IMR-90 (cell line): ENCODE results near the gene PFN1. TPM values are rescaled to one million over a fixed set of nuclear protein-coding genes. Genes with fewer than 3 reads are reported as not detected.

Experiments used
- ATAC-seq: fragments of 200-7000 bp; cut with Tn5 transposase; 2 replicates; pipeline ENCODE4 v1.9.1; 2020; ENCODE audit warnings: low read depth, mild to moderate bottlenecking, moderate library complexity
- BruUV-seq: library from RNA; stranded (reverse); fragments of 400-500 nt; replicated peaks from 2 replicates; lab custom pipeline; 2021; lab: Mats Ljungman, UMichigan
- CTCF ChIA-PET: fragments of 300-600 bp; formaldehyde crosslinking; extraction: SDS; loops from one replicate; lab custom pipeline; 2021; ENCODE audit warnings: antibody characterized with exemption; lab: Yijun Ruan, JAX
- POLR2A ChIA-PET: fragments of 300-600 bp; sonication (Branson Sonifier 250); formaldehyde crosslinking; loops from one replicate; lab custom pipeline; 2022; ENCODE audit warnings: antibody characterized with exemption; ENCODE audit not compliant: unreplicated experiment; lab: Charles Lee
- DNase-seq: peaks from one replicate; pipeline ENCODE4 v3.0.0; 2013
- H2AFZ ChIP-seq: replicated peaks from 2 replicates; pipeline ENCODE3; 2013; ENCODE audit warnings: low read length, mild to moderate bottlenecking; ENCODE audit not compliant: poor library complexity
- H2AK5ac ChIP-seq: 2 replicates; pipeline ENCODE4 v1.6.1; 2013; ENCODE audit warnings: low read depth, low read length, inconsistent platforms
- H2AK9ac ChIP-seq: replicated peaks from 2 replicates; pipeline ENCODE3; 2013; ENCODE audit warnings: mild to moderate bottlenecking, low read depth, low read length, moderate library complexity; ENCODE audit not compliant: poor library complexity
- H2BK120ac ChIP-seq: 2 replicates; pipeline ENCODE4 v1.6.1; 2013; ENCODE audit warnings: low read depth, low read length, inconsistent platforms
- H2BK15ac ChIP-seq: 3 replicates; pipeline ENCODE4 v1.6.1; 2013; ENCODE audit warnings: low read depth, low read length, inconsistent platforms
- H2BK20ac ChIP-seq: 2 replicates; pipeline ENCODE4 v1.6.1; 2013; ENCODE audit warnings: low read depth, mild to moderate bottlenecking, inconsistent platforms, low read length, moderate library complexity
- H2BK5ac ChIP-seq: 2 replicates; pipeline ENCODE4 v1.6.1; 2013; ENCODE audit warnings: mild to moderate bottlenecking, low read depth, low read length, inconsistent platforms; ENCODE audit not compliant: poor library complexity, severe bottlenecking
- H3K14ac ChIP-seq: replicated peaks from 2 replicates; pipeline ENCODE4 v1.6.1; 2013; ENCODE audit warnings: low read depth, low read length, inconsistent platforms
- H3K18ac ChIP-seq: 2 replicates; pipeline ENCODE4 v1.6.1; 2013; ENCODE audit warnings: low read depth, low read length, control low read depth
- H3K23ac ChIP-seq: 2 replicates; pipeline ENCODE4 v1.6.1; 2013; ENCODE audit warnings: low read depth, low read length, inconsistent platforms
- H3K27ac ChIP-seq: 2 replicates; pipeline ENCODE4 v1.5.1; 2013; ENCODE audit warnings: mild to moderate bottlenecking, control low read depth, low read length; ENCODE audit not compliant: insufficient read depth
- H3K27me3 ChIP-seq: 2 replicates; pipeline ENCODE4 v1.6.1; 2013; ENCODE audit warnings: low read length; ENCODE audit not compliant: control insufficient read depth, insufficient read depth
- H3K36me3 ChIP-seq: 2 replicates; pipeline ENCODE4 v1.6.1; 2013; ENCODE audit warnings: low read length, mixed read lengths; ENCODE audit not compliant: control insufficient read depth, insufficient read depth
- H3K4ac ChIP-seq: 2 replicates; pipeline ENCODE4 v1.6.1; 2013; ENCODE audit warnings: low read depth, low read length, inconsistent platforms
- H3K4me1 ChIP-seq: 2 replicates; pipeline ENCODE4 v1.6.1; 2013; ENCODE audit warnings: low read length, mixed read lengths; ENCODE audit not compliant: control insufficient read depth, insufficient read depth
- H3K4me2 ChIP-seq: 2 replicates; pipeline ENCODE4 v1.6.1; 2013; ENCODE audit warnings: low read depth, mild to moderate bottlenecking, control low read depth, low read length, moderate library complexity
- H3K4me3 ChIP-seq: 2 replicates; pipeline ENCODE4 v1.5.1; 2013; ENCODE audit warnings: low read depth, mild to moderate bottlenecking, control low read depth, low read length, moderate library complexity; ENCODE audit not compliant: insufficient read depth
- H3K56ac ChIP-seq: 2 replicates; pipeline ENCODE4 v1.6.1; 2013; ENCODE audit warnings: low read length, inconsistent platforms; ENCODE audit not compliant: insufficient read depth; ENCODE audit errors: extremely low read depth
- H3K79me1 ChIP-seq, 2 experiments: 2 replicates each; pipeline ENCODE4 v1.6.1; 2013; ENCODE audit warnings: low read length in 2 of 2, inconsistent platforms in 1 of 2, low read depth in 1 of 2
- H3K9ac ChIP-seq: 2 replicates; pipeline ENCODE4 v1.6.1; 2013; ENCODE audit warnings: low read depth, low read length, control low read depth
- H3K9me1 ChIP-seq: 2 replicates; pipeline ENCODE4 v1.6.1; 2013; ENCODE audit warnings: low read length, inconsistent platforms; ENCODE audit not compliant: insufficient read depth
- H3K9me3 ChIP-seq: 2 replicates; pipeline ENCODE4 v1.6.1; 2013; ENCODE audit warnings: low read length; ENCODE audit not compliant: control insufficient read depth, insufficient read depth
- H4K20me1 ChIP-seq: 2 replicates; pipeline ENCODE4 v1.6.1; 2013; ENCODE audit warnings: low read length, inconsistent platforms; ENCODE audit not compliant: insufficient read depth
- H4K5ac ChIP-seq: 2 replicates; pipeline ENCODE4 v1.6.1; 2013; ENCODE audit warnings: mild to moderate bottlenecking, low read depth, low read length, control low read depth
- H4K8ac ChIP-seq, 2 experiments: 2 replicates each; pipeline ENCODE4 v1.6.1; 2013; ENCODE audit warnings: low read depth in 2 of 2, low read length in 2 of 2, control low read depth in 1 of 2, inconsistent platforms in 1 of 2
- H4K91ac ChIP-seq: 2 replicates; pipeline ENCODE4 v1.6.1; 2013; ENCODE audit warnings: low read depth, low read length, inconsistent platforms; ENCODE audit not compliant: insufficient read depth
- BHLHE40 ChIP-seq: fragments of 150-350 bp; IDR thresholded peaks from 2 replicates; pipeline ENCODE4 v1.6.1; 2016; ENCODE audit warnings: mild to moderate bottlenecking, low read depth, low read length
- CEBPB ChIP-seq: IDR thresholded peaks from 2 replicates; pipeline ENCODE4 v1.6.1; 2012; ENCODE audit warnings: low read depth, low read length, improper control_type of control experiment
- CHD1 ChIP-seq: IDR thresholded peaks from 2 replicates; pipeline ENCODE4 v1.6.1; 2012; ENCODE audit warnings: low read depth, low read length, improper control_type of control experiment
- FOS ChIP-seq: fragments of 150-350 bp; IDR thresholded peaks from 2 replicates; pipeline ENCODE4 v1.6.1; 2016; ENCODE audit warnings: low read depth, low read length
- MXI1 ChIP-seq: IDR thresholded peaks from 2 replicates; pipeline ENCODE4 v1.6.1; 2012; ENCODE audit warnings: low read depth, mild to moderate bottlenecking, low read length, moderate library complexity, borderline replicate concordance
- NFE2L2 ChIP-seq: fragments of 150-350 bp; IDR thresholded peaks from 2 replicates; pipeline ENCODE4 v1.6.1; 2016; ENCODE audit warnings: low read depth, mild to moderate bottlenecking, low read length
- POLR2A ChIP-seq: IDR thresholded peaks from 2 replicates; pipeline ENCODE4 v1.6.1; 2012; ENCODE audit warnings: mild to moderate bottlenecking, low read depth, low read length
- RAD21 ChIP-seq: IDR thresholded peaks from 2 replicates; pipeline ENCODE4 v1.6.1; 2012; ENCODE audit warnings: low read length, improper control_type of control experiment
- RCOR1 ChIP-seq: IDR thresholded peaks from 2 replicates; pipeline ENCODE4 v1.6.1; 2012; ENCODE audit warnings: mild to moderate bottlenecking, low read length, improper control_type of control experiment; ENCODE audit not compliant: insufficient replicate concordance
- RFX5 ChIP-seq: IDR thresholded peaks from 2 replicates; pipeline ENCODE4 v1.8.0; 2012; ENCODE audit warnings: low read depth, mild to moderate bottlenecking, low read length, moderate library complexity
- SMC3 ChIP-seq: fragments of 150-350 bp; IDR thresholded peaks from 2 replicates; pipeline ENCODE4 v1.6.1; 2016; ENCODE audit warnings: low read depth, mild to moderate bottlenecking, antibody characterized with exemption, low read length, moderate library complexity
- WGBS, 2 experiments: methylation state at CpG; one replicate each; pipeline versions ENCODE4 v1.1.5 to v1.1.7; 2013; ENCODE audit warnings: missing lambda C conversion rate in 2 of 2; ENCODE audit not compliant: insufficient read length in 1 of 2; ENCODE audit errors: extremely low coverage in 2 of 2; 5-methylcytosine and 5-hydroxymethylcytosine counted together
- dilution Hi-C: fragments of 300-500 bp; cut with HindIII; formaldehyde crosslinking; loops from one replicate; pipeline ENCODE4 v1.14.3; 2018; ENCODE audit warnings: low sequenced_read_pairs; ENCODE audit not compliant: unreplicated experiment
- in situ Hi-C: fragments of 300-500 bp; cut with MboI; formaldehyde crosslinking; loops from 3 replicates; pipeline ENCODE4 v1.14.3; 2019; ENCODE audit warnings: low sequenced_read_pairs, inconsistent platforms, mixed read lengths
- intact Hi-C: fragments of 100-400 bp; cut with micrococcal nuclease; formaldehyde crosslinking; loops from 2 replicates; pipeline ENCODE4 v1.10.0; 2022
- polyA plus RNA-seq, 3 experiments: library from polyadenylated mRNA; depleted of rRNA; stranded (reverse); fragments of >200 nt; gene quantifications; 2 replicates each; pipeline ENCODE4 v1.2.3, GENCODE V29; 2012; ENCODE audit warnings: low replicate concordance in 1 of 3
- total RNA-seq: library from RNA; depleted of rRNA; stranded (reverse); fragments of >200 nt; gene quantifications from 2 replicates; pipeline ENCODE4 v1.2.3, GENCODE V29; 2012
- TF ChIP-seq, protein P1 (sequence below): fragments of 150-350 bp; IDR thresholded peaks from 2 replicates; pipeline ENCODE4 v1.6.1; 2016; ENCODE audit warnings: low read depth, mild to moderate bottlenecking, low read length, moderate library complexity, borderline replicate concordance
- TF ChIP-seq, protein P2 (sequence below): fragments of 150-350 bp; IDR thresholded peaks from 2 replicates; pipeline ENCODE4 v1.6.1; 2017; ENCODE audit warnings: mild to moderate bottlenecking, antibody characterized with exemption, low read length, low read depth
- TF ChIP-seq, protein P3 (sequence below): conservative IDR thresholded peaks from 2 replicates; pipeline ENCODE4 v1.5.1; 2012; ENCODE audit warnings: mild to moderate bottlenecking, low read depth, low read length, improper control_type of control experiment

PFN1 gene
- total and polyA plus RNA-seq, 2 of the 4 experiments (the other 2 are of a cell fraction) = 348 to 1,671 TPM

DNA sequence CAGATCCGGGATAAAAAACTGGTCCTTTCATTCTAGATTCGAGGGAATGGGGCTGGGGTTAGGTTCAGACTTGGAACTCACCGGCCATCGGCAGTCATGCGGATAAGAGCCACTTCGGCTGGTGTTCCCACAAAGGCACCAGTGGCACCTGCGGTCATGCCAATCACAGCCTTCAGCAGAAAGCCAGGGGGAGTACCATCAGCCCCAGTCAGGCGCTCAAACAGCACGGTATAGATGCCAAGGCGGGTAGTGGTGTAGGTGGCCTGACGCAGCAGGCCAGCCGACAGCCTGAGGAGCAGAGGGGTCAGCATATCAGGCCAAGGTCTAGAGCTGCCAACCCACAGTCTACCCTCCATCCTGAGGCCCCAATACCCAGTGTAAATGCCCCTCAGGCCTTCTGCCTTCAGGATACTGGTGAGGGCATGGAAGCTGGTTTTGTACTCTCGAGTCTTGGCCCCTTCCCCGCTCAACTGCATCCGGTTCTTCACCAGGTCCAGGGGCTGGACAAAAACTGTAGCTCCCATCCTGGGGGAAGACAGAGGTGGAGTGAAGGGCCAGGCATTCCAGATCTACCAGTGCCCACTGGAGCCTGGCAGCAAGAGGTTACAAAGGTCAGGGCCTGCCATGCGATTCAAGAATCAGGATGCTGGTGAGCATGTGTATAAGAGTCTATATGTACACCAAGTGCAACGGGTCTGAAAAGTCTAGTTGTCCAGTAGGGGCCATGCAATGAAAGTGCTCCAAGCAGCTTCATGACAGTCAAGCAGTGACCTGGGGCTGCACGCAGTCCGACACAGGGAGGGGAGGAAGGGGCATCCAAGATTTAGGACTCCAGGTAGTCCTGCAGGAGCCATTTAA, 9.4 kb downstream of the PFN1 start:
- no TSS peak for BruUV-seq
- H3K9me3 ChIP-seq = no peaks in the 10 kb centered on the region
- peak overlapping the region; percentile 71 for H3K27ac ChIP-seq
- H3K36me3 ChIP-seq = peaks cover 33% of the 10 kb centered on the region
- H2BK5ac ChIP-seq = peak overlapping the region; percentile 5
- H3K9me1 ChIP-seq = peaks cover 12% of the 10 kb centered on the region
- H3K79me1 ChIP-seq = peaks cover 17 to 50% of the 10 kb centered on the region in 2 experiments; a peak in 3 of 4 replicates
- WGBS, 2 experiments = 56% methylated on average over 8 of the region's 19 CpGs; no CpG with 5 or more reads in 1 of the 2 experiments
- intact Hi-C loops (no loop called here), in situ Hi-C loops (no loop called here), dilution Hi-C loops (no loop called here)
- H3K4ac ChIP-seq = peak overlapping the region; percentile 82
- peak overlapping the region; percentile 69 for H3K56ac ChIP-seq
- no peaks in the 10 kb centered on the region for H3K27me3 ChIP-seq
- DNase-seq (no peak), ATAC-seq (no peak)
- no peak overlapping the region for H2BK15ac ChIP-seq
- peak overlapping the region; percentile 81 for H3K9ac ChIP-seq
- no peak overlapping the region for H3K18ac ChIP-seq
- peak overlapping the region; percentile 86 for H3K14ac ChIP-seq
- peak overlapping the region; percentile 1 to 71; a peak in 2 of 4 replicates for H4K8ac ChIP-seq
- H2BK120ac ChIP-seq = no peak overlapping the region
- peak overlapping the region; percentile 81 for H2AK5ac ChIP-seq
- H3K23ac ChIP-seq = peak overlapping the region; percentile 99
- H4K91ac ChIP-seq = peak overlapping the region; percentile 51; the same call in 1 of the 2 replicates
- peak overlapping the region; percentile 97 for H2AK9ac ChIP-seq
- peaks cover 14% of the 10 kb centered on the region for H3K4me1 ChIP-seq
- POLR2A ChIA-PET = interaction anchor here (2.0 kb wide), 1 partner anchor 27 kb away, joined by 14 read pairs; the partner anchor contains the start of gene SPAG7
- H4K20me1 ChIP-seq = peaks cover 27% of the 10 kb centered on the region; the same call in 1 of the 2 replicates
- H4K5ac ChIP-seq = no peak overlapping the region
- peak overlapping the region; percentile 94 for H3K4me2 ChIP-seq
- CTCF ChIA-PET = interaction anchor here (0.5 to 1.6 kb wide), 3 partner anchors 28 to 524 kb away, joined by 3 read pairs; partner anchors contain the start of gene SPAG7
- H3K4me3 ChIP-seq = peak overlapping the region; percentile 68
- no peak overlapping the region for H2BK20ac ChIP-seq
- H2AFZ ChIP-seq = peak overlapping the region; percentile 89
- no peak for TF ChIP-seq SMC3
- TF ChIP-seq CEBPB = no peak
- TF ChIP-seq CHD1 = no peak
- TF ChIP-seq FOS = no peak
- no peak for TF ChIP-seq RCOR1
- no peak for TF ChIP-seq RFX5
- TF ChIP-seq, protein P1, sequence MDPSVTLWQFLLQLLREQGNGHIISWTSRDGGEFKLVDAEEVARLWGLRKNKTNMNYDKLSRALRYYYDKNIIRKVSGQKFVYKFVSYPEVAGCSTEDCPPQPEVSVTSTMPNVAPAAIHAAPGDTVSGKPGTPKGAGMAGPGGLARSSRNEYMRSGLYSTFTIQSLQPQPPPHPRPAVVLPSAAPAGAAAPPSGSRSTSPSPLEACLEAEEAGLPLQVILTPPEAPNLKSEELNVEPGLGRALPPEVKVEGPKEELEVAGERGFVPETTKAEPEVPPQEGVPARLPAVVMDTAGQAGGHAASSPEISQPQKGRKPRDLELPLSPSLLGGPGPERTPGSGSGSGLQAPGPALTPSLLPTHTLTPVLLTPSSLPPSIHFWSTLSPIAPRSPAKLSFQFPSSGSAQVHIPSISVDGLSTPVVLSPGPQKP = no peak
- TF ChIP-seq POLR2A = no peak
- no peak for TF ChIP-seq NFE2L2
- TF ChIP-seq, protein P2, sequence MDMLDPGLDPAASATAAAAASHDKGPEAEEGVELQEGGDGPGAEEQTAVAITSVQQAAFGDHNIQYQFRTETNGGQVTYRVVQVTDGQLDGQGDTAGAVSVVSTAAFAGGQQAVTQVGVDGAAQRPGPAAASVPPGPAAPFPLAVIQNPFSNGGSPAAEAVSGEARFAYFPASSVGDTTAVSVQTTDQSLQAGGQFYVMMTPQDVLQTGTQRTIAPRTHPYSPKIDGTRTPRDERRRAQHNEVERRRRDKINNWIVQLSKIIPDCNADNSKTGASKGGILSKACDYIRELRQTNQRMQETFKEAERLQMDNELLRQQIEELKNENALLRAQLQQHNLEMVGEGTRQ = no peak
- no peak for TF ChIP-seq MXI1
- no peak for TF ChIP-seq RAD21
- TF ChIP-seq, protein P3, sequence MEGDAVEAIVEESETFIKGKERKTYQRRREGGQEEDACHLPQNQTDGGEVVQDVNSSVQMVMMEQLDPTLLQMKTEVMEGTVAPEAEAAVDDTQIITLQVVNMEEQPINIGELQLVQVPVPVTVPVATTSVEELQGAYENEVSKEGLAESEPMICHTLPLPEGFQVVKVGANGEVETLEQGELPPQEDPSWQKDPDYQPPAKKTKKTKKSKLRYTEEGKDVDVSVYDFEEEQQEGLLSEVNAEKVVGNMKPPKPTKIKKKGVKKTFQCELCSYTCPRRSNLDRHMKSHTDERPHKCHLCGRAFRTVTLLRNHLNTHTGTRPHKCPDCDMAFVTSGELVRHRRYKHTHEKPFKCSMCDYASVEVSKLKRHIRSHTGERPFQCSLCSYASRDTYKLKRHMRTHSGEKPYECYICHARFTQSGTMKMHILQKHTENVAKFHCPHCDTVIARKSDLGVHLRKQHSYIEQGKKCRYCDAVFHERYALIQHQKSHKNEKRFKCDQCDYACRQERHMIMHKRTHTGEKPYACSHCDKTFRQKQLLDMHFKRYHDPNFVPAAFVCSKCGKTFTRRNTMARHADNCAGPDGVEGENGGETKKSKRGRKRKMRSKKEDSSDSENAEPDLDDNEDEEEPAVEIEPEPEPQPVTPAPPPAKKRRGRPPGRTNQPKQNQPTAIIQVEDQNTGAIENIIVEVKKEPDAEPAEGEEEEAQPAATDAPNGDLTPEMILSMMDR = no peak
- no peak for TF ChIP-seq BHLHE40
